Stimulated activated CD4-positive, alpha-beta T cell treated with anti-CD3 and anti-CD28 coated beads, TNF-alpha, amount 100 ng/mL, for 24 hours (primary cell): Measurements from ENCODE around the gene POPDC2.

Experiments
- DNase-seq, 3 experiments: peaks; one replicate each; pipeline ENCODE4 v3.0.0-alpha.2; 2020; ENCODE audit warnings: low read depth in 3 of 3

POPDC2 gene

GRCh38 chr3:119672776-119673175 is 12.4 kb upstream of the POPDC2 start:
- no peak for DNase-seq

GRCh38 chr3:119669906-119670570 is 9.6 kb upstream of the POPDC2 start:
- DNase-seq: no peak

- no peak for DNase-seq
Observed at GRCh38 chr3:119665954-119666559, 5.7 kb upstream of the POPDC2 start.

GRCh38 chr3:119664850-119665379 is 4.5 kb upstream of the POPDC2 start:
- DNase-seq: no peak

- DNase-seq: no peak
Observed at GRCh38 chr3:119664370-119664769, 4.0 kb upstream of the POPDC2 start.

GRCh38 chr3:119663885-119664284 is 3.5 kb upstream of the POPDC2 start:
- no peak for DNase-seq

- no peak for DNase-seq
Observed at GRCh38 chr3:119662604-119663373, 2.4 kb upstream of the POPDC2 start.

GRCh38 chr3:119659606-119660291 is 640 bp downstream of the POPDC2 start:
- DNase-seq: no peak

GRCh38 chr3:119658994-119659393 is 1.4 kb downstream of the POPDC2 start:
- DNase-seq: no peak

- no peak for DNase-seq
Observed at GRCh38 chr3:119657887-119658702, 2.3 kb downstream of the POPDC2 start.

GRCh38 chr3:119653876-119654275 is 6.5 kb downstream of the POPDC2 start:
- no peak for DNase-seq

- no peak for DNase-seq
Observed at GRCh38 chr3:119652306-119653033, 7.9 kb downstream of the POPDC2 start.

GRCh38 chr3:119649761-119650160 is 10.6 kb downstream of the POPDC2 start:
- DNase-seq: no peak

GRCh38 chr3:119647843-119648575 is 12.4 kb downstream of the POPDC2 start:
- DNase-seq: no peak

GRCh38 chr3:119647171-119647570 is 13.2 kb downstream of the POPDC2 start:
- DNase-seq: no peak

GRCh38 chr3:119645813-119646212 is 14.6 kb downstream of the POPDC2 start:
- DNase-seq: no peak

GRCh38 chr3:119644481-119644880 is 15.9 kb downstream of the POPDC2 start:
- DNase-seq: no peak

GRCh38 chr3:119643528-119643927 is 16.9 kb downstream of the POPDC2 start:
- no peak for DNase-seq

- no peak for DNase-seq
Observed at GRCh38 chr3:119642746-119643473, 17.5 kb downstream of the POPDC2 start.
